LNCaP clone FGC (cell line): Measurements from ENCODE around the gene AOPEP.

Experiments
- DNase-seq: peaks from one replicate; pipeline ENCODE4 v3.0.0-alpha.2; 2011; ENCODE audit warnings: low read depth
- H3K4me3 ChIP-seq: 2 replicates; pipeline ENCODE4 v1.5.1; 2011; ENCODE audit warnings: mild to moderate bottlenecking, low read depth, low read length, control low read depth
- TF ChIP-seq, protein P1 (sequence below): IDR thresholded peaks from 2 replicates; pipeline ENCODE4 v1.5.1; 2012; ENCODE audit warnings: mild to moderate bottlenecking; ENCODE audit not compliant: control insufficient read depth, insufficient read depth; ENCODE audit errors: extremely low read depth

Gene AOPEP

DNA sequence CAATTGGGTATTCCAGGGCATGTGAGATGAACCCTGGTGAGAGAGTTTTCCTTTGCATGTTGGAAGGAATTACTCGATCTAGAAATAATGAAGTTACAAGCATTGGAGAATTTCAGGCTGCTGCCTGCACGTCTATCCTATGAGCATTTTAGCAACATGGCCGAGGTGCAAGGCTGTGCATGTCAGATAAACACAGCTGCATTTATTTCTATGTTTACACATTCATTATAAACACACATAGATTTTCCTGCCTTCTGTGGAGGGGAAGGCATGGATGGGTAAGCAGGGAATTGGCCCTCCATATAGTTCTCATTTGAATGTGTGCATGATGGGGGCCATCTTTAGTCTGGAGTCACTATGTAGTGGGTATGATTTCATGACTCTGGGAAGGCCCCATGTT is 42.3 kb downstream of the AOPEP start:
- TF ChIP-seq, protein P1, sequence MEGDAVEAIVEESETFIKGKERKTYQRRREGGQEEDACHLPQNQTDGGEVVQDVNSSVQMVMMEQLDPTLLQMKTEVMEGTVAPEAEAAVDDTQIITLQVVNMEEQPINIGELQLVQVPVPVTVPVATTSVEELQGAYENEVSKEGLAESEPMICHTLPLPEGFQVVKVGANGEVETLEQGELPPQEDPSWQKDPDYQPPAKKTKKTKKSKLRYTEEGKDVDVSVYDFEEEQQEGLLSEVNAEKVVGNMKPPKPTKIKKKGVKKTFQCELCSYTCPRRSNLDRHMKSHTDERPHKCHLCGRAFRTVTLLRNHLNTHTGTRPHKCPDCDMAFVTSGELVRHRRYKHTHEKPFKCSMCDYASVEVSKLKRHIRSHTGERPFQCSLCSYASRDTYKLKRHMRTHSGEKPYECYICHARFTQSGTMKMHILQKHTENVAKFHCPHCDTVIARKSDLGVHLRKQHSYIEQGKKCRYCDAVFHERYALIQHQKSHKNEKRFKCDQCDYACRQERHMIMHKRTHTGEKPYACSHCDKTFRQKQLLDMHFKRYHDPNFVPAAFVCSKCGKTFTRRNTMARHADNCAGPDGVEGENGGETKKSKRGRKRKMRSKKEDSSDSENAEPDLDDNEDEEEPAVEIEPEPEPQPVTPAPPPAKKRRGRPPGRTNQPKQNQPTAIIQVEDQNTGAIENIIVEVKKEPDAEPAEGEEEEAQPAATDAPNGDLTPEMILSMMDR: no peak
- no peak for DNase-seq
- H3K4me3 ChIP-seq: no peak overlapping the region

DNA sequence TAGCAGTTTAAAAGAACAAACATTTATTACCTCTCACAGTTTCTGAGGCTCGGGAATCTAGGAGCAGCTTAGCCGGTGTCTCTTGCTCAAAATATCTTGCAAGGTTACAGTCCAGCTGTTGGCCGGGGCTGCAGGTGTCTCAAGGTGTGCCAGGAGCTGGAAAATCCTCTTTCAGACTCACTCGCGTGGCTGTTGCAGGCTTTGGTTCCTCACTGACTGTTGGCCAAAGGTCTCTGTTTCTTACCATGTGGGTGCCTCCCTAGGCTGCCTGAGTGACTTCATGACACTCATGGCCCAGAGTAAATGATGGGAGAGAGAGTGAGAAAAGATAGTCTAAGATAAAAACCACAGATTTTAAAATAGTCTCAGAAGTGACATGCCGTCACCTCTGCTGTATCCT is 43.8 kb downstream of the AOPEP start:
- DNase-seq: no peak
- TF ChIP-seq, protein P1: no peak
- no peak overlapping the region for H3K4me3 ChIP-seq

DNA sequence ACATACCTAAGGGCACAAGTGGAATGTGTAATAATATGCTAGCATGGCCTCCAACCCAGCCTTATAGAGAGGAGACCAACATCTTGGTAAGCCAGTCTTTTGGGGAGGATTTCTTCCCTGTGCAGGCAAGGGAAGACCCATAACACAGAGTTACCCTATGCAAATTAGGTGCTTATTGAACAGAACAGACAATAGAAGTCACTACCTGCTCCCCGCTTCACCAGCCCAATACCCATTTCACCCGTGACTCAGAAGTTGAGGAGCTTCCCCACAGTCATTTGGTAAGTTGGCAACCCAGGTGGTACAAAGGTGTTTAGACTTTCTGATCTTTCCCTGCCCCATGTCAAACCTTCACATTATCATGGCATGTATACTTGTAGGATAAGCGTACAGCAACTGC is 44.6 kb downstream of the AOPEP start:
- no peak for DNase-seq
- H3K4me3 ChIP-seq: no peak overlapping the region
- TF ChIP-seq, protein P1: no peak

DNA sequence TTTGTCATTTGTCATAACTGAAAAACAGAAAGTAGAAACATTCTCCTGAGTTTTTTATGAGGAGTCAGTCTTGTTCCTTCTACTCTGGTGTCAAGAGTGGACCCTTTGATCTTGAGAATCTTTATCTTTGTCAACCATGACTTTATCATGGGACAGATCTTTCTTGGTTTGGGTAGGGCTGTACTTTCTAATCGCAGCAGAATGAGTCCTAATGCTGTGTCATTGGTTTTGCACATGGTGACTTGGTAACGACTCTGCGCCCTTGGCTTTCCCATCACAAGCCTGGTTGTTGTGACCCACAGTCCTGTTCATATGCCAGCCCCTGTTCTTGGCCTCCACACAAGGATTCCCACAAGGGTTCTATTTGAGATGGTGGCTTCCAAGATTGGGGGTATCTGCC is 45.6 kb downstream of the AOPEP start:
- H3K4me3 ChIP-seq: no peak overlapping the region
- DNase-seq: no peak
- TF ChIP-seq, protein P1: no peak

DNA sequence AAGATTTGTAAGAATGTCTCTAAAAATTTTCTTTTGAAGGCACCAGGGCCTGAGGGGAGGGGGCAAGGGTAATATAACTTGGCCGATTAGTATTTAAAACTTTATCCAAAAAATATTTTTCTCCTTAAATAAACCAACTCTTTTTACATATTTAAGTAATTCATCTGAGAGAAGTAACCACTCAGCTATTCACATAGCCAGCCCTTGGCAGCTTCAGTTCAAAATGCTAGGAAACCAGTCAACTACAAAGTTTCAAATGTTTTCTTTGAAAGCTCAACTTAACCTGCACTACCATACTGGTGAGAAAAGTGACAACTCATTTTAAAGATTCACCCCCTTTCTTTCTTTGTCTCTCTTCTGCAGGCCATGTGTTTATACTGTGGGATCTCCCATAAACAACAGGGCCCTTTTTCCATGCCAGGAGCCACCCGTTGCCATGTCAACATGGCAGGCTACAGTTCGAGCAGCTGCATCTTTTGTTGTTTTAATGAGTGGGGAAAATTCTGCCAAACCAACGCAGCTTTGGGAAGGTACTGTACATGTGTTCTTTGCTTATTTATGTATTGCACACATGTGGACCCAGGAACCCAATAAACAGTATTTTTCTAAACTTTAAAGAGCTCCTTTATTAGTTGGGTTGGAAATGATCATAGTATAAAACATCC is 46.3 kb downstream of the AOPEP start:
- no peak overlapping the region for H3K4me3 ChIP-seq
- TF ChIP-seq, protein P1: no peak
- peak; percentile 68 for DNase-seq

DNA sequence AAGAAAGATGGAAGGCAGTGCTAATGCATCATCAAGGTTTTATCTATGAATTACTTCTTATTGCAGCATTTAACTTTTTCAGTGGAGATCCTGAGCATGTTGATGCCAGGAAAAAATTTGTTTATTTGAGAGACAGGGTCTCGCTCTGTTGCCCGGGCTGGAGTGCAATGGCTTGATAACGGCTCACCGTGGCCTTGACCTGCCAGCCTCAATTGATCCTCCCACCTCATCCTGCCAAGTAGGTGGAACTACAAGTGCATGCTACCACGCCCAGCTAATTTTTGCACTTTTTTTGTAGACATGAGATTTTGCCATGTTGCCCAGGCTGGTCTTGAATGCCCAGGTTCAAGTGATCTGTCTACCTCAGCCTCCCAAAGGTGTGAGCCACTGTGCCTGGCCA is 47.2 kb downstream of the AOPEP start:
- TF ChIP-seq, protein P1: no peak
- no peak overlapping the region for H3K4me3 ChIP-seq
- no peak for DNase-seq

DNA sequence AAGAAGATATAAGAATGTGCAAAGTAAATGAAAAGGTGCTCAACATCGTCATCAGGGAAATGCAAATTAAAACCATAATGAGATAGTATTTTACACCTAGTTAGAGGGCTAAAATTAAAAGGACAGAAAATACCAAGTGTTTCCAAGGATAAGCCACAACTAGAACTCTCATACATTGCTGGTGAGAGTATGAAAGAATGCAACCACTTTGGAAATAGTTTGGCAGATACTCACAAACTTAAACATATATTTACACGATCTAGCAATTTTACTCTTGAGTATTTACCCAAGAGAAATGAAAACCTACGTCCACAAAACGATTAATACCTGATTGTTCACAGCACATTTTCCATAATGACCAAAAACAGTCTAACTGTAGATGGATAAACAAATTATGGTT is 51.5 kb downstream of the AOPEP start:
- no peak for DNase-seq
- TF ChIP-seq, protein P1: no peak
- no peak overlapping the region for H3K4me3 ChIP-seq
